Spleen (tissue), 11 donors: Measurements from ENCODE around the gene MUC5B. TPM values are rescaled to one million over a fixed set of nuclear protein-coding genes. Genes with fewer than 3 reads are reported as not detected.

ENCODE experiments used
- DNase-seq: peaks from one replicate; pipeline ENCODE4 v3.0.0-alpha.2; 2020
- H3K27ac ChIP-seq, 8 donors: fragments of 200-600 bp; sonication (generic) in 7 of 8; 1 replicate in 4 of 8; 2 replicates in 4 of 8; pipeline versions ENCODE4 v1.5.0 to v1.8.0; 2016 to 2021; ENCODE audit warnings: inconsistent platforms in 4 of 8, mild to moderate bottlenecking in 4 of 8, moderate library complexity in 1 of 8
- H3K27me3 ChIP-seq, 7 donors: fragments of 200-600 bp; sonication (generic) in 6 of 7; replicated peaks in 1 of 7; 1 replicate in 4 of 7; 2 replicates in 3 of 7; pipeline versions ENCODE4 v1.5.0 to v1.8.0; 2016 to 2021; ENCODE audit warnings: inconsistent platforms in 3 of 7, mild to moderate bottlenecking in 1 of 7
- H3K36me3 ChIP-seq, 6 donors: fragments of 200-600 bp; sonication (generic) in 5 of 6; 1 replicate in 4 of 6; 2 replicates in 2 of 6; pipeline versions ENCODE4 v1.5.0 to v1.8.0; 2016 to 2021; ENCODE audit warnings: inconsistent platforms in 2 of 6
- H3K4me1 ChIP-seq, 6 donors: fragments of 200-600 bp; sonication (generic) in 5 of 6; 1 replicate in 3 of 6; 2 replicates in 3 of 6; pipeline versions ENCODE4 v1.5.0 to v1.8.0; 2016 to 2021; ENCODE audit warnings: inconsistent platforms in 3 of 6
- H3K4me3 ChIP-seq, 8 donors: fragments of 200-600 bp; sonication (generic) in 7 of 8; 1 replicate in 4 of 8; 2 replicates in 4 of 8; pipeline versions ENCODE4 v1.5.0 to v1.8.0; 2016 to 2021; ENCODE audit warnings: inconsistent platforms in 4 of 8, mild to moderate bottlenecking in 4 of 8, moderate library complexity in 2 of 8
- H3K9me3 ChIP-seq, 8 donors: fragments of 200-600 bp; sonication (generic) in 7 of 8; 1 replicate in 4 of 8; 2 replicates in 4 of 8; pipeline versions ENCODE4 v1.5.0 to v1.8.0; 2016 to 2021; ENCODE audit warnings: inconsistent platforms in 4 of 8
- POLR2A ChIP-seq, 3 donors: fragments of 450-650 bp; IDR thresholded peaks; one replicate each; pipeline ENCODE4 v1.5.1; 2017; ENCODE audit warnings: antibody characterized with exemption in 3 of 3, mild to moderate bottlenecking in 1 of 3
- POLR2AphosphoS5 ChIP-seq, 3 donors: sonication (generic); formaldehyde crosslinking; IDR thresholded peaks; one replicate each; pipeline ENCODE4 v1.5.1; 2017; ENCODE audit warnings: antibody characterized with exemption in 3 of 3
- whole genome bisulfite sequencing, 5 donors: extraction: QIAGEN DNeasy Blood & Tissue Kit in 3 of 5; methylation state at CpG; one replicate each; pipeline versions ENCODE4 v1.1.5 to v1.1.7; 2013 to 2018; 5-methylcytosine and 5-hydroxymethylcytosine counted together
- intact Hi-C: fragments of 100-400 bp; cut with DNase I; formaldehyde crosslinking; loops from one replicate; pipeline ENCODE4 v1.15.0; 2023; ENCODE audit warnings: low total_unique reads
- polyA plus RNA-seq, 3 donors: library from polyadenylated mRNA; stranded (reverse); fragments of 200-250 nt; gene quantifications; one replicate each; pipeline ENCODE4 v1.2.1, GENCODE V29; 2013
- total RNA-seq, 7 donors: library from RNA; depleted of rRNA in 3 of 7; stranded (reverse); fragments of >200 nt in 3 of 7; fragmentation: NEBNext Ultra II Directional in 4 of 7; extraction: Animal tissue kit (Norgen Biotek cat#: 25700) in 4 of 7; gene quantifications; one replicate each; pipeline versions ENCODE4 v1.1.0 to v1.2.1, GENCODE V29; 2016 to 2021
- TF ChIP-seq, protein P1 (sequence below), 11 experiments: fragments of 200-600 bp in 7 of 11; fragments of 450-650 bp in 4 of 11; sonication (generic) in 4 of 11; IDR thresholded peaks in 8 of 11; conservative IDR thresholded peaks in 3 of 11; 1 replicate in 7 of 11; 2 replicates in 4 of 11; pipeline versions ENCODE4 v1.4.0 to v1.8.0; 2016 to 2021; ENCODE audit warnings: antibody characterized with exemption in 11 of 11, inconsistent platforms in 4 of 11, mild to moderate bottlenecking in 1 of 11
- donor health status: healthy with polysubstance abuse.
- donor health status: DM: no; HTN: no; CAD: no; lungs with moderate emphysema.
- donor health status: DM: no; HTN: no; CAD: no.
- donor health status: Bipolar disorder and iron deficiency.
- donor health status: healthy.
- donor health status: DM: no; HTN: no; CAD: no.
- donor health status: DM: yes; HTN: yes; CAD: no.

MUC5B gene
- total and polyA plus RNA-seq, 10 donors, result under 0.01 to 0.09 (median under 0.01) TPM; not detected in 7

DNA sequence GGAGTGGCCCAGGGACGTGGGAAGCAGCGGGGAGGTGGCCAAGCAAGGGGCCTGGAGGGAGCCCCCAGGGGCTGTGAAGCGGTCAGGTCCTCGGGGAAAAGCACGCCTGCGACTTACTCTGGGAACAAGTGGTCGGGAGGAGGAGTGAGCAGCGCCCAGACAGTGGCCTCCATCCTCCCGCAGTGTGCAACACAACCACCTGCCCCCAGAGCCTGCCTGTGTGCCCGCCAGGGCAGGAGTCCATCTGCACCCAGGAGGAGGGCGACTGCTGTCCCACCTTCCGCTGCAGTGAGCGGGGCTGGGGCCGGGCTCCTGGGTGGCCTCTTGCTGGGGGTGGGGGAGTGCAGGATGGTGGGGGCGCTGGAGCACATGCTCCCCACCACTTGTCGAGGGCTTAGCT is 35.0 kb downstream of the MUC5B start:
- Histone ChIP-seq H3K4me3 (no peak overlapping the region), H3K36me3 (no peaks in the 10 kb centered on the region), H3K4me1 (peaks cover 7 to 13% (median 12%) of the 10 kb centered on the region in 6 donors), H3K9me3 (no peaks in the 10 kb centered on the region), H3K27me3 (peaks cover 0 to 8% (median 0%) of the 10 kb centered on the region in 7 donors), H3K27ac (no peak overlapping the region)
- TF ChIP-seq, protein P1, sequence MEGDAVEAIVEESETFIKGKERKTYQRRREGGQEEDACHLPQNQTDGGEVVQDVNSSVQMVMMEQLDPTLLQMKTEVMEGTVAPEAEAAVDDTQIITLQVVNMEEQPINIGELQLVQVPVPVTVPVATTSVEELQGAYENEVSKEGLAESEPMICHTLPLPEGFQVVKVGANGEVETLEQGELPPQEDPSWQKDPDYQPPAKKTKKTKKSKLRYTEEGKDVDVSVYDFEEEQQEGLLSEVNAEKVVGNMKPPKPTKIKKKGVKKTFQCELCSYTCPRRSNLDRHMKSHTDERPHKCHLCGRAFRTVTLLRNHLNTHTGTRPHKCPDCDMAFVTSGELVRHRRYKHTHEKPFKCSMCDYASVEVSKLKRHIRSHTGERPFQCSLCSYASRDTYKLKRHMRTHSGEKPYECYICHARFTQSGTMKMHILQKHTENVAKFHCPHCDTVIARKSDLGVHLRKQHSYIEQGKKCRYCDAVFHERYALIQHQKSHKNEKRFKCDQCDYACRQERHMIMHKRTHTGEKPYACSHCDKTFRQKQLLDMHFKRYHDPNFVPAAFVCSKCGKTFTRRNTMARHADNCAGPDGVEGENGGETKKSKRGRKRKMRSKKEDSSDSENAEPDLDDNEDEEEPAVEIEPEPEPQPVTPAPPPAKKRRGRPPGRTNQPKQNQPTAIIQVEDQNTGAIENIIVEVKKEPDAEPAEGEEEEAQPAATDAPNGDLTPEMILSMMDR (IDR thresholded peaks at IDR 0.05 in 8 of 11, conservative IDR thresholded peaks at IDR 0.05 in 3 of 11), result no peak
- no peak for TF ChIP-seq POLR2A (IDR thresholded peaks at IDR 0.05)
- TF ChIP-seq POLR2AphosphoS5 (IDR thresholded peaks at IDR 0.05), result no peak
- DNase-seq, result peak; percentile 50
- WGBS, 5 donors, result 84 to 92% (median 88%) methylated on average over 9 to 16 of the region's 16 CpGs
- intact Hi-C loops, result no loop called here

DNA sequence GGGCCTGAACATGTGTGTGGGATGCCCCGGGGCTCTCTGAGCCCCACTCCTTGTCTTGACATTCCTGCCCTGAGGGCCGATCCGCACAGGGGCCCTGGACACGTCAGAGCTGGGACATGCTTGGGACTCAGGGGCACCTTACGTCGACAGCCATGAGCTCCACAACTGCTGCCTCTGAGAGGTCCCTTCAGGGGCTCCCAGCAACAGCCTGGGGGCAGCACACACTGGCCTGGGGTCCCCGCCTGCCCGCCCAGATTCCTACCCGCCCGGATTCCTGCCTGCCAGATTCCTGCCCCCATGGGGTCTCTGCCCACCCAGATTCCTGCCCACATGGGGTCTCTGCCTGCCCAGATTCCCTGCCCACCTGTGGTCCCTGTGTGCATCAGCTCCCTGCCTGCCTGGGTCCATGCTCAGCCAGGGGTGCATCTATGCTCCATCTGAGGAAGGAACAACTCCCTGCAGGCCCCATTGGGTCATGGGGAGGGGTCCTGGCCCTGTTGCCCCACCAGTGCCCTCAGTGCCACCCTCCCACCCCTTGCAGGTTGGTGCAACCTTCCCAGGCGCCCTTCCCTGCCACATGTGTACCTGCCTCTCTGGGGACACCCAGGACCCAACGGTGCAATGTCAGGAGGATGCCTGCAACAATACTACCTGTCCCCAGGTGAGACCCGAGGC is 35.7 kb downstream of the MUC5B start:
- Histone ChIP-seq H3K4me3 (no peak overlapping the region), H3K27ac (no peak overlapping the region), H3K4me1 (peaks cover 9 to 20% (median 16%) of the 10 kb centered on the region in 6 donors), H3K27me3 (peaks cover 0 to 8% (median 0%) of the 10 kb centered on the region in 7 donors), H3K9me3 (no peaks in the 10 kb centered on the region), H3K36me3 (no peaks in the 10 kb centered on the region)
- WGBS, 5 donors, result 62 to 89% (median 81%) methylated on average over 12 to 13 of the region's 13 CpGs
- intact Hi-C loops, result no loop called here
- TF ChIP-seq, protein P1 (IDR thresholded peaks at IDR 0.05 in 8 of 11, conservative IDR thresholded peaks at IDR 0.05 in 3 of 11), result no peak
- TF ChIP-seq POLR2AphosphoS5 (IDR thresholded peaks at IDR 0.05) (no peak), POLR2A (IDR thresholded peaks at IDR 0.05) (no peak)
- no peak for DNase-seq

DNA sequence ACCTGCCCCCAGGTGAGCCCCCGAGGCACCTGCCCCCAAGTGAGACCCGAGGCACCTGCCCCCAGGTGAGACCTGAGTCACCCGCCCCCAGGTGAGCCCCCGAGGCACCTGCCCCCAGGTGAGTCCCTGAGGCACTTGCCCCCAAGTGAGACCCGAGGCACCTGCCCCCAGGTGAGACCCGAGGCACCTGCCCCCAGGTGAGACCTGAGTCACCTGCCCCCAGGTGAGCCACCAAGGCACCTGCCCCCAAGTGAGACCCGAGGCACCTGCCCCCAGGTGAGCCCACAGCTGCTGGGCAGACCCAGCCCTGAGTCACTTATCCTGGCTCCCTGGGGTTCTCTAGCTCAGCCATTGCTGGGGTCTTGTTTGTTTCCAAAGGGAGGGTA is 36.2 kb downstream of the MUC5B start:
- intact Hi-C loops, result no loop called here
- WGBS, 5 donors, result 57 to 83% (median 82%) methylated on average over 7 of the region's 7 CpGs; no CpG with 5 or more reads in 1 of the 5 donors
- DNase-seq, result no peak
- no peak for TF ChIP-seq POLR2A (IDR thresholded peaks at IDR 0.05)
- no peak for TF ChIP-seq POLR2AphosphoS5 (IDR thresholded peaks at IDR 0.05)
- TF ChIP-seq, protein P1 (IDR thresholded peaks at IDR 0.05 in 8 of 11, conservative IDR thresholded peaks at IDR 0.05 in 3 of 11), result no peak
- no peaks in the 10 kb centered on the region for H3K9me3 ChIP-seq
- no peak overlapping the region for H3K27ac ChIP-seq
- peaks cover 0 to 8% (median 0%) of the 10 kb centered on the region in 7 donors for H3K27me3 ChIP-seq
- peaks cover 9 to 25% (median 16%) of the 10 kb centered on the region in 6 donors for H3K4me1 ChIP-seq
- H3K36me3 ChIP-seq, result no peaks in the 10 kb centered on the region
- no peak overlapping the region for H3K4me3 ChIP-seq

DNA sequence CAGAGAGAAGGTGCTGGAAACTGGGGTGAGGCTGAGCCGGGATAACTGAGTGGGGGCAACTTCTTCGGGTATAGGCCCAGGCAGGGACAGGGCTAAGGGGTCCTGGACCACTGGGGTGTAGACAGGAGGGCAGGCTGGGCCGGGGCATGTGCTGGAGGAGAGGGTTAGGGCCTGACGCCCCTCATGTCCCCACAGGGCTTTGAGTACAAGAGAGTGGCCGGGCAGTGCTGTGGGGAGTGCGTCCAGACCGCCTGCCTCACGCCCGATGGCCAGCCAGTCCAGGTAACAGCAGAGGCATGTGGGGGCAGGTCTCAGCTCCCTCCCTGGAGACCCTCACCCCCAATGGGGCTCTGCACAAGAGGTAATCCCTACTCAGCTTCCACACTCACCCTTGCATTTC is 36.7 kb downstream of the MUC5B start:
- H3K9me3 ChIP-seq, result peaks cover 0 to 3% (median 0%) of the 10 kb centered on the region in 8 donors
- WGBS, 5 donors, result 80 to 91% (median 88%) methylated on average over 9 of the region's 9 CpGs

More for the DNA sequence above, 36.7 kb downstream of the MUC5B start:
- H3K36me3 ChIP-seq, result no peaks in the 10 kb centered on the region
- intact Hi-C loops, result no loop called here
- H3K4me1 ChIP-seq, result peaks cover 9 to 27% (median 16%) of the 10 kb centered on the region in 6 donors
- H3K27me3 ChIP-seq, result peaks cover 0 to 8% (median 0%) of the 10 kb centered on the region in 7 donors
- TF ChIP-seq, protein P1 (IDR thresholded peaks at IDR 0.05 in 8 of 11, conservative IDR thresholded peaks at IDR 0.05 in 3 of 11), result no peak
- DNase-seq, result no peak
- no peak overlapping the region for H3K4me3 ChIP-seq
- no peak overlapping the region for H3K27ac ChIP-seq
